Measurements from ENCODE around the gene ZNF584. TPM values are rescaled to one million over a fixed set of nuclear protein-coding genes. Genes with fewer than 3 reads are reported as not detected.
A peak's percentile ranks its signal among the peaks of the same experiment; 100 is the strongest.

Gene ZNF584
- total and polyA plus RNA-seq, 2 donors (not counting 3 experiments of a cell fraction or from before 2014, with no cell fraction given): 5.9 to 12.4 TPM

GRCh38 chr19:58385313-58385890, 23.0 kb upstream of the ZNF584 start:
- ChIA-PET POLR2A (no interaction called here), CTCF (no interaction called here)
- no TSS peak for BruUV-seq (replicated peaks)
- H3K27ac ChIP-seq (ENCODE audit: insufficient read depth, low read depth, low read length): no peak overlapping the region
- H3K9me3 ChIP-seq (replicated peaks; ENCODE audit: control insufficient read depth, insufficient read depth, low read length): no peaks in the 10 kb centered on the region
- peaks cover 27% of the 10 kb centered on the region for H3K79me2 ChIP-seq (ENCODE audit: control insufficient read depth, insufficient read depth, low read length)
- no peak overlapping the region for H3K4me3 ChIP-seq (replicated peaks in 1 of 3; ENCODE audit: insufficient read depth in 1 of 3, low read depth in 1 of 3, low read length in 3 of 3)
- dilution Hi-C loops (cut with MboI; ENCODE audit: extremely low pct_ligation_motif_present, low sequenced_read_pairs): no loop called here
- H3K36me3 ChIP-seq (ENCODE audit: control insufficient read depth in 2 of 2, extremely low read depth in 1 of 2, insufficient read depth in 2 of 2, low read length in 2 of 2): peaks cover 0 to 5% of the 10 kb centered on the region in 2 experiments
- DNase-seq (ENCODE audit: low read depth, low spot score): no peak
- FAIRE-seq: no peak
- no peaks in the 10 kb centered on the region for H3K27me3 ChIP-seq (ENCODE audit: control insufficient read depth in 2 of 2, insufficient read depth in 2 of 2, low read length in 2 of 2)
- H3K4me2 ChIP-seq (ENCODE audit: insufficient read depth, low read length): no peak overlapping the region
- intact Hi-C loops (cut with micrococcal nuclease): no loop called here
- no peak for TF ChIP-seq EZH2 (IDR thresholded peaks at IDR 0.05; ENCODE audit: borderline replicate concordance, low read depth, low read length, severe bottlenecking)
- H2AFZ ChIP-seq (ENCODE audit: low read depth, low read length): no peak overlapping the region
- H3K4me1 ChIP-seq (ENCODE audit: control insufficient read depth, extremely low read depth, insufficient read depth, low read length): peaks cover 18% of the 10 kb centered on the region
- peaks cover 2% of the 10 kb centered on the region for H4K20me1 ChIP-seq (replicated peaks; ENCODE audit: control insufficient read depth, extremely low read depth, insufficient read depth, low read length)
- H3K9ac ChIP-seq (replicated peaks; ENCODE audit: extremely low read depth, insufficient read depth, low read length): no peak overlapping the region
- no peaks in the 10 kb centered on the region for H3K9me1 ChIP-seq (replicated peaks; ENCODE audit: control insufficient read depth, extremely low read depth, insufficient read depth, low read length)

GRCh38 chr19:58385891-58386575, 22.4 kb upstream of the ZNF584 start:
- Histone ChIP-seq H3K4me3 (replicated peaks in 1 of 3; ENCODE audit: insufficient read depth in 1 of 3, low read depth in 1 of 3, low read length in 3 of 3) (peak overlapping the region; percentile 42 to 93 (median 67)), H3K9me3 (replicated peaks; ENCODE audit: control insufficient read depth, insufficient read depth, low read length) (no peaks in the 10 kb centered on the region), H3K4me1 (ENCODE audit: control insufficient read depth, extremely low read depth, insufficient read depth, low read length) (peaks cover 17% of the 10 kb centered on the region), H3K27ac (ENCODE audit: insufficient read depth, low read depth, low read length) (peak overlapping the region; percentile 88), H3K79me2 (ENCODE audit: control insufficient read depth, insufficient read depth, low read length) (peaks cover 32% of the 10 kb centered on the region), H3K27me3 (ENCODE audit: control insufficient read depth in 2 of 2, insufficient read depth in 2 of 2, low read length in 2 of 2) (no peaks in the 10 kb centered on the region), H3K36me3 (ENCODE audit: control insufficient read depth in 2 of 2, extremely low read depth in 1 of 2, insufficient read depth in 2 of 2, low read length in 2 of 2) (peaks cover 0 to 5% of the 10 kb centered on the region in 2 experiments), H3K4me2 (ENCODE audit: insufficient read depth, low read length) (peak overlapping the region; percentile 76), H4K20me1 (replicated peaks; ENCODE audit: control insufficient read depth, extremely low read depth, insufficient read depth, low read length) (peaks cover 2% of the 10 kb centered on the region), H3K9me1 (replicated peaks; ENCODE audit: control insufficient read depth, extremely low read depth, insufficient read depth, low read length) (no peaks in the 10 kb centered on the region), H2AFZ (ENCODE audit: low read depth, low read length) (peak overlapping the region; percentile 66), H3K9ac (replicated peaks; ENCODE audit: extremely low read depth, insufficient read depth, low read length) (peak overlapping the region; percentile 91)
- dilution Hi-C loops (cut with MboI; ENCODE audit: extremely low pct_ligation_motif_present, low sequenced_read_pairs) (no loop called here), intact Hi-C loops (cut with micrococcal nuclease) (loop anchor here (2.0 kb wide), 1 partner anchor 15 kb away; no protein-coding TSS in a partner anchor)
- DNase-seq (ENCODE audit: low read depth, low spot score) (no peak), FAIRE-seq (no peak)
- POLR2A ChIA-PET: no interaction called here
- no TSS peak for BruUV-seq (replicated peaks)
- CTCF ChIA-PET: no interaction called here
- TF ChIP-seq JUN (IDR thresholded peaks at IDR 0.05; ENCODE audit: borderline replicate concordance, insufficient read depth, insufficient read length, low read depth) (no peak), POLR2AphosphoS5 (IDR thresholded peaks at IDR 0.05; ENCODE audit: insufficient read depth, low read depth, low read length) (no peak), EZH2 (IDR thresholded peaks at IDR 0.05; ENCODE audit: borderline replicate concordance, low read depth, low read length, severe bottlenecking) (no peak), MYC (IDR thresholded peaks at IDR 0.05; ENCODE audit: low read depth, low read length) (no peak), MAX (IDR thresholded peaks at IDR 0.05; ENCODE audit: insufficient read depth, insufficient read length) (no peak), FOS (IDR thresholded peaks at IDR 0.05; ENCODE audit: borderline replicate concordance, insufficient read depth, low read length) (no peak), POLR2A (IDR thresholded peaks at IDR 0.05; ENCODE audit: low read depth, low read length) (no peak)

Data from endothelial cell of umbilical vein (primary cell).